ENCODE measurements around the gene SCN2B.

DNA sequence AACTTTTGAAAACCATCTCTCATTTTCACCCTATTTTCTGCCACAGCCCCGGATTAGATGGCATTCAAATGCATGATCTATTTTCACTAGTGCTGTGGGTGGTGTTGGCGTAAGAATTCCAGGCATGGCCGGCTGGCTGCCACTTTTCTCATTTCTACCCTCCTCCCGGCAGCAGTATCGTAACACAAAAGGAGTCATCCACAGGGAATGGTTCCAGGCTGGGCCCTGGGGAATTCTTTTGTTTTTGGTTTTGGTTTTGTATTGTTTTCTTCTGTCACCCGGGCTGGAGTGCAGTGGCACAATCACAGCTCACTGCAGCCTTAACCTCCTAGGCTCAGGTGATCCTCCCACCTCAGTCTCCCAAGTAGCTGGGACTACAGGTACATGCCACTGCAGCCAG, 34.6 kb upstream of the SCN2B start:
- TF ChIP-seq EZH2 (IDR thresholded peaks at IDR 0.05; ENCODE audit: borderline replicate concordance, low read depth, low read length, severe bottlenecking): no peak
- TF ChIP-seq, protein P1, sequence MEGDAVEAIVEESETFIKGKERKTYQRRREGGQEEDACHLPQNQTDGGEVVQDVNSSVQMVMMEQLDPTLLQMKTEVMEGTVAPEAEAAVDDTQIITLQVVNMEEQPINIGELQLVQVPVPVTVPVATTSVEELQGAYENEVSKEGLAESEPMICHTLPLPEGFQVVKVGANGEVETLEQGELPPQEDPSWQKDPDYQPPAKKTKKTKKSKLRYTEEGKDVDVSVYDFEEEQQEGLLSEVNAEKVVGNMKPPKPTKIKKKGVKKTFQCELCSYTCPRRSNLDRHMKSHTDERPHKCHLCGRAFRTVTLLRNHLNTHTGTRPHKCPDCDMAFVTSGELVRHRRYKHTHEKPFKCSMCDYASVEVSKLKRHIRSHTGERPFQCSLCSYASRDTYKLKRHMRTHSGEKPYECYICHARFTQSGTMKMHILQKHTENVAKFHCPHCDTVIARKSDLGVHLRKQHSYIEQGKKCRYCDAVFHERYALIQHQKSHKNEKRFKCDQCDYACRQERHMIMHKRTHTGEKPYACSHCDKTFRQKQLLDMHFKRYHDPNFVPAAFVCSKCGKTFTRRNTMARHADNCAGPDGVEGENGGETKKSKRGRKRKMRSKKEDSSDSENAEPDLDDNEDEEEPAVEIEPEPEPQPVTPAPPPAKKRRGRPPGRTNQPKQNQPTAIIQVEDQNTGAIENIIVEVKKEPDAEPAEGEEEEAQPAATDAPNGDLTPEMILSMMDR (IDR thresholded peaks at IDR 0.05; ENCODE audit: borderline replicate concordance, extremely low read depth, low read length, poor library complexity, severe bottlenecking): no peak

All from DND-41 (cell line).